22Rv1 (cell line): ENCODE data around the gene NEDD4L.

Experiments
- CTCF ChIP-seq: fragments of 450-650 bp; IDR thresholded peaks from 2 replicates; pipeline ENCODE4 v1.5.1; 2017; ENCODE audit warnings: mild to moderate bottlenecking
- ZFX ChIP-seq: fragments of 450-650 bp; IDR thresholded peaks from 2 replicates; pipeline ENCODE4 v1.6.1; 2017; ENCODE audit warnings: antibody characterized with exemption, borderline replicate concordance

GRCh38 chr18:58117786-58118403, 73.9 kb downstream of the NEDD4L start:
- TF ChIP-seq CTCF (no peak), ZFX (no peak)
